Transverse colon (tissue), 4 donors: ENCODE results near the gene HIVEP2.

Experiments used
- EP300 ChIP-seq: sonication (generic); formaldehyde crosslinking; IDR thresholded peaks from one replicate; pipeline ENCODE4 v1.6.1; 2017; ENCODE audit warnings: antibody characterized with exemption, low read depth
- POLR2A ChIP-seq: fragments of 450-650 bp; IDR thresholded peaks from one replicate; pipeline ENCODE4 v1.6.1; 2016; ENCODE audit warnings: antibody characterized with exemption, mild to moderate bottlenecking, moderate library complexity
- POLR2AphosphoS5 ChIP-seq, 3 donors: sonication (generic); formaldehyde crosslinking; IDR thresholded peaks; one replicate each; pipeline ENCODE4 v1.6.1; 2016; ENCODE audit warnings: antibody characterized with exemption in 3 of 3
- TF ChIP-seq, protein P1 (sequence below), 5 experiments: fragments of 200-600 bp in 3 of 5; fragments of 450-650 bp in 2 of 5; sonication (generic) in 3 of 5; IDR thresholded peaks; 1 replicate in 2 of 5; 2 replicates in 3 of 5; pipeline ENCODE4 v1.5.1; 2016 to 2017; ENCODE audit warnings: antibody characterized with exemption in 5 of 5, inconsistent platforms in 3 of 5, mild to moderate bottlenecking in 2 of 5, moderate library complexity in 1 of 5

DNA sequence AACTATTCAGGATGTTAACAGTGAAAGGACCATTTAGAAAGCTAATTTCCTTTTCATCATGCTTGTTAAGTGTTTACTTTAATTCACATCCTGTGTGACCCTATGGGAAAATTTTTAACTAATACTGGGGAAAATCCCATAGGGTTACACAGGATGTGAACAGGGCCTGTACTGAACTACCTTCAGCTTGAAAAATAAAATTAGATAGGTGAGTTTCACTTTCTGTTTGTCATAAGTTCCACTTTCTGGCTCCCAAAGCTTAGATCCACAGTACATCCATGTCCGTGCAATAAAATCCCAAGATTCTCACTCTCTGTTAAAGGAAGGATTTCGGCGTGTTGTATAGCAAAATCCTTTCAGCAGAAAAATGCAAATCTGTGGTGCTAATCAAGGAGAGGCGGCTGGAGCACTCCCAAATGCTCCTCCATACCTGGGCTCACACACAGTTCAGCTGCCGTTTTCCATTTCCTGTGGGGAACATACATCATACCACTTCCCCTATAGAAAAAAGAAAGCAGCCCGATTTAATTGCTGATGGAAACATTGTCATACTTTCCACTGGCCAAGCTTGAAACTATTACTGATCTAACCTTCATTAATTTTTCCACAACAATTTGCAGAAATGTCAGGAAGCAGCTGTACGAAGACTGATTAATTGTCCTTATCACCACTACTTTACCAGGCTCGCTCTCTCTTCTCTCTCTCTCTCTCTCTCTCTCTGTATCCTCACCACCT, 125.2 kb downstream of the HIVEP2 start:
- TF ChIP-seq, protein P1, sequence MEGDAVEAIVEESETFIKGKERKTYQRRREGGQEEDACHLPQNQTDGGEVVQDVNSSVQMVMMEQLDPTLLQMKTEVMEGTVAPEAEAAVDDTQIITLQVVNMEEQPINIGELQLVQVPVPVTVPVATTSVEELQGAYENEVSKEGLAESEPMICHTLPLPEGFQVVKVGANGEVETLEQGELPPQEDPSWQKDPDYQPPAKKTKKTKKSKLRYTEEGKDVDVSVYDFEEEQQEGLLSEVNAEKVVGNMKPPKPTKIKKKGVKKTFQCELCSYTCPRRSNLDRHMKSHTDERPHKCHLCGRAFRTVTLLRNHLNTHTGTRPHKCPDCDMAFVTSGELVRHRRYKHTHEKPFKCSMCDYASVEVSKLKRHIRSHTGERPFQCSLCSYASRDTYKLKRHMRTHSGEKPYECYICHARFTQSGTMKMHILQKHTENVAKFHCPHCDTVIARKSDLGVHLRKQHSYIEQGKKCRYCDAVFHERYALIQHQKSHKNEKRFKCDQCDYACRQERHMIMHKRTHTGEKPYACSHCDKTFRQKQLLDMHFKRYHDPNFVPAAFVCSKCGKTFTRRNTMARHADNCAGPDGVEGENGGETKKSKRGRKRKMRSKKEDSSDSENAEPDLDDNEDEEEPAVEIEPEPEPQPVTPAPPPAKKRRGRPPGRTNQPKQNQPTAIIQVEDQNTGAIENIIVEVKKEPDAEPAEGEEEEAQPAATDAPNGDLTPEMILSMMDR (IDR thresholded peaks at IDR 0.05): no peak
- TF ChIP-seq POLR2A (no peak), POLR2AphosphoS5 (IDR thresholded peaks at IDR 0.05) (no peak), EP300 (no peak)
